GM19193 (cell line): Measurements from ENCODE around the gene KRT24.

ENCODE experiments used
- POLR2A ChIP-seq: IDR thresholded peaks from 4 replicates; pipeline ENCODE4 v1.6.1; 2011; ENCODE audit not compliant: insufficient read depth, insufficient read length; ENCODE audit errors: extremely low read depth

The KRT24 gene

GRCh38 chr17:40664582-40665333 is 38.8 kb downstream of the KRT24 start, which contains the start of gene KRT222:
TSS of gene KRT222 (minus strand) at chr17:40665177. CDS start at chr17:40665099, 78 bp downstream.
- no peak for TF ChIP-seq POLR2A

GRCh38 chr17:40663252-40663651 is 40.3 kb downstream of the KRT24 start:
- TF ChIP-seq POLR2A, result no peak

GRCh38 chr17:40659911-40660310 is 43.6 kb downstream of the KRT24 start:
- TF ChIP-seq POLR2A, result no peak

- no peak for TF ChIP-seq POLR2A
These were observed 45.2 kb downstream of the KRT24 start for GRCh38 chr17:40658396-40658795.

- no peak for TF ChIP-seq POLR2A
These were observed 51.6 kb downstream of the KRT24 start for GRCh38 chr17:40651939-40652338.

GRCh38 chr17:40648384-40648968 is 55.1 kb downstream of the KRT24 start:
- TF ChIP-seq POLR2A, result peak; percentile 9
